Posterior vena cava (tissue), 2 donors: ENCODE data around the gene SCGB1D1. TPM values are rescaled to one million over a fixed set of nuclear protein-coding genes. Genes with fewer than 3 reads are reported as not detected.

Experiments used
- DNase-seq: peaks from one replicate; pipeline ENCODE4 v3.0.0-alpha.2; 2020; ENCODE audit warnings: low spot score
- intact Hi-C, 2 donors: fragments of 100-400 bp; cut with DNase I; formaldehyde crosslinking; loops; one replicate each; pipeline versions ENCODE4 v1.14.1 to v1.14.2; 2022 to 2023
- long read RNA-seq, 2 donors: library from polyadenylated mRNA; unstranded; transcript quantifications; one replicate each; pipeline ENCODE4 v2.0.0, GENCODE V29; 2020 to 2021
- total RNA-seq, 2 donors: library from RNA; stranded (reverse); fragmentation: NEBNext Ultra II Directional; extraction: Animal tissue kit (Norgen Biotek cat#: 25700); gene quantifications; one replicate each; pipeline ENCODE4 v1.2.1, GENCODE V29; 2021
- donor health status: DM: yes; HTN: yes; CAD: no.
- donor health status: DM: yes; HTN: yes; CAD: no.

The SCGB1D1 gene
- total RNA-seq: not detected
- long read RNA-seq, donor 1: 0 reads
- long read RNA-seq, donor 2: 0 reads

DNA sequence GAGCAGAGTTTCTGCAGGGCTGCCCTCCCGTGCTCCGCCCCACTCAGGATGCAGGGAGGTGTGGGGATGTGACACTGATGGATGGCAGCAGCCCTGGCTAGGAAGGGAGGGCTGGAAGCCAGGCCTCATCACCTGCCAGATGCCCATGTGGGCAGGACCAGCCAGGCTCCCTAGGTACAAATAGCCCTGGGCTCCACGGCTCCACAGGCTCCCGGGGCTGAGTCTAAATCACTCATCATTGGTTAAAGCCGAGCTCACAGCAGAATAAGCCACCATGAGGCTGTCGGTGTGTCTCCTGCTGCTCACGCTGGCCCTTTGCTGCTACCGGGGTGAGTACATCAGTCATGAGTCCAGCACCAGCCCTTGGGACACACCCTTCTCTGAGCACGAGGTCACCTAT, at the start of gene SCGB1D1:
TSS of gene SCGB1D1 (plus strand) at position 206 of the 400 bp plus-strand sequence. CDS start at position 275, 69 bp downstream.
- intact Hi-C loops: no loop called here
- no peak for DNase-seq

DNA sequence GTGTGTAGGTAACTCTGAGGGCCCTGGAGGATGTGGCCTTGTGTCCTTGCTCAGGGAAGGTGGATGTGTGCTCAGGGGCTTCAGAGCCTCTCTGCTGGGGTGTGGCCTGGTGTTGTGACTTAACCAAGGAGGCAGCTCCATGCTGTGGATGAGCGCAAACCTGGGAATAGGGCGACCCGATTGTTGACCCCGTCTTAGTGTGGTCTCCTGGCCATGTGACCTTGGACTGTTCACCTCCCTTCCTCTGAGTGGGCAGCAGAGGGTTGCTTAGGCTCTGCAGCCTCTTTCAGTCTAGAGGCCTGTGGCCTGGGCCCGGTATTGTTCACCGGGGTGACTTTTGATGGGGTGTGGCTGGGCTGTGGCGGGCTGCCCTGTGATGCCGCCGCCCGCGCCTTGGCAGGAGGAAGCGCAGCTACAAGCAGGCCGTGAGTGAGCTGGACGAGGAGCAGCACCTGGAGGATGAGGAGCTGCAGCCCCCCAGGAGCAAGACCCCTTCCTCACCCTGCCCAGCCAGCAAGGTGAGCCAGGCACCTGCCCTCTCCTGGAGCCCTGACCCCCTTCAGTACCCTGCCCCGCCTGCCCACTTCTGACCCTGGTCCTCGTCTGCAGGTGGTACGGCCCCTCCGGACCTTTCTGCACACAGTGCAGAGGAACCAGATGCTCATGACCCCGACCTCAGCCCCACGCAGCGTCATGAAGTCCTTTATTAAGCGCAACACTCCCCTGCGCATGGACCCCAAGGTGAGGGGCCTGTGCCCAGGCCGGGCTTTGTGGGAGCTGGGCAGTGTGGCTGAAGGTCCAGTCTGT, 49.5 kb upstream of the SCGB1D1 start:
- DNase-seq: peak; percentile 72
- intact Hi-C loops: no loop called here

DNA sequence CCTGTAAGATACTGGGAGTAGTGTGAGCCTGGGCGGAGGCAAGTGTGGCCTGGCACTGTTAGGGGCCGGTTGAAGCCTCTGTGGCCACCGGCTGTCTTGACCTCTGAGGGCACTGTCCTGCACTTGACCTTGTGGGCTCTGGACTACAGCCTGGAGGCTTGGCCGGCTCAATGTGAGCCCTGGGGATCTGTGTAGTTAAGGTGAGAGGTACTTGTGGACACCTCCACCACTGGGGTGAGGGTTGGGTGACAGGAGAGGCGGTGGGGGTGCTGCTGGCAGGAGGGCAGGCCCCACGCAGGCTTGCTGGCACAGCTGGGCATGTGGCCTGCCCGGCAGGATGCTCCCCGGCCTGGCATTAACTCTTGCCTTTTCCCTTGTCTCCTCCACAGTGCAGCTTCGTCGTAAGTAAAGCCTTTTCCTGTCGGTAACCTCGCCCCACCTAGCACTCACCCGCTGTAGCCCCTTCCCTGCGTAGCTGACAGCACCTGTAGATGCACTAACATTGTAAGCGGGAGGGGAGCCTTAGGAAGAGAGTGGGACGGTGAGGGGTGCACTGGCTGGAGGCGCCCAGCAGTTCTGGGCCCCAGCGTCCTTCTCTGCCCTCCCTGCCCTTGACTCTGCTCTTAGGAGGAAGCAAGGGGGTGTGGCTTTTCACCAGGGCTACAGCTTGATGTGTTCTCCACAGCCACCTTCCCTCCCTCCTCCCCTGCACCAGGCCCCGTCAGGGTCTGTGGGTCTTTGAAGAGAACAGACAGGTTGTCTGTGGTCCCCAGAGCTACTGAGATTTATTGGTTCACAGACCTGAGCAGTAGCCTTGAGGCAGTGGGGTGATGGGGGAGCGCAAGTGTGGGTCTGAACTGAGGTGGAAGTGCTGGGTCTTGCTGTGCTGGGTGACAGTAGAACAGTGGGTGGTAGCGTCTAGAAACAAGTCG, 48.6 kb upstream of the SCGB1D1 start:
- DNase-seq: peak; percentile 61
- intact Hi-C loops: no loop called here

DNA sequence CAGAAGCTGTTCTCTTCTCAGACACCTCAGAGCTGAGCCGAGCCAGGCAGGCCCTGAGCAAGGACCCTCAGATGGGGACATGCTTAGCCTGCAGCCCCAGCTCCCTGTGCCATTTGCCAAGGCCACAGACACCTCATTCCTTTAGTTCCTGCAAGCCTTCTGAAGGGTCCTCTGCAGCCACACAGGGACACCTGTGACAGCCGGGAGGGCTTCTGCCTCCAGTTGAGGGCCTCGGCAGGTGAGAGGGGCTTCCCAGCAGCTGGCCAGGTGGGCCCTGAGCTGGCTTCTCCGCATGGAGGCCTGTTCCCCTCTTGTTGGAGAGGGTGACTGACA, 48.0 kb upstream of the SCGB1D1 start:
- peak; percentile 57 for DNase-seq
- intact Hi-C loops: no loop called here

- peak; percentile 84 for DNase-seq
- intact Hi-C loops: no loop called here
These were observed 47.1 kb upstream of the SCGB1D1 start for GRCh38 chr11:62142921-62143320.

DNA sequence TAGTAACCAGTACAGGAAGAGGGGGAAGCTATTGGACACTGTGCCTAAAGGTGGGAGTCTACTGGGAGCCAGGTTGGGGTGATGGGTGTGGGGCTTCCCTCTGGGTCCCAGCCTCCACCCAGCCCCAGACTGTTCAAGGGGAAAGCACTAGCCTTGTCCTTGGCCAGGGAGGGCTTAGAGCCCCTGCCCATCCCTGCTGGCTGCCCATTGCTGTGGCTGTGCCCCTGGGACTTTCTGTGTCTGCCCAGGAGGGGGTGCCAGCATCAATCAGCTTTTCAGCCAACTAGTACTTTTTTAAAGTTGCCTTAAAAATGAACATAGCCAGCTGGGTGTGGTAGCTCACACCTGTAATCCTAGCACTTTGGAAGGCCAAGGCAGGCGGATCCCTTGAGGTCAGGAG, 46.3 kb upstream of the SCGB1D1 start:
- DNase-seq: peak; percentile 46

DNA sequence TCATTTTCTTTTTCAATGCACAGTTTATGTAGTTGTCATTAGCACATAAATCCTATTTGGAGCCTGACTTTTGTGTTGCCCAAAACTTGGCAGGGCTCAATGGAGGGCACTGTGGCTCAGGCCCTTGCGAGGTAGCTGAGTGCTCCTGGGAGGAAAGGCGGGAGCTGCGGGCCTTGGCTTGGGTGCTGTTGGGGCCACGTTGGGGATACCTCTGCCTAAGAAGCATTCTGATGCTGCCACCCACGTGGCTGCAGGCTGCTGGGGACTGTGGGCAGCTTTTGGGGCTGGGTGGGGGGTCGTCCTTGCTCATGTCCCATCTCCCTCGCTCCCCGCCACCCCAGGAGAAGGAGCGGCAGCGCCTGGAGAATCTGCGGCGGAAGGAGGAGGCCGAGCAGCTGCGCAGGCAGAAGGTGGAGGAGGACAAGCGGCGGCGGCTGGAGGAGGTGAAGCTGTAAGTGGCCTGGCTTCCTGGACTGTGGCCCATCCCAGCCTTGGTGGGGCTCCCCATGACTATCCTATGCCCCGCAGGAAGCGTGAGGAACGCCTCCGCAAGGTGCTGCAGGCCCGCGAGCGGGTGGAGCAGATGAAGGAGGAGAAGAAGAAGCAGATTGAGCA, 45.3 kb upstream of the SCGB1D1 start:
- DNase-seq: peak; percentile 70

More for the DNA sequence above, 46.3 kb upstream of the SCGB1D1 start:
- intact Hi-C loops: no loop called here

GRCh38 chr11:62145261-62145871, 44.6 kb upstream of the SCGB1D1 start:
- DNase-seq: peak; percentile 47

More for the DNA sequence above, 45.3 kb upstream of the SCGB1D1 start:
- intact Hi-C loops: no loop called here

GRCh38 chr11:62146476-62147200, 43.4 kb upstream of the SCGB1D1 start:
- DNase-seq: peak; percentile 68
- intact Hi-C loops: no loop called here

More at GRCh38 chr11:62145261-62145871, 44.6 kb upstream of the SCGB1D1 start:
- intact Hi-C loops: no loop called here

DNA sequence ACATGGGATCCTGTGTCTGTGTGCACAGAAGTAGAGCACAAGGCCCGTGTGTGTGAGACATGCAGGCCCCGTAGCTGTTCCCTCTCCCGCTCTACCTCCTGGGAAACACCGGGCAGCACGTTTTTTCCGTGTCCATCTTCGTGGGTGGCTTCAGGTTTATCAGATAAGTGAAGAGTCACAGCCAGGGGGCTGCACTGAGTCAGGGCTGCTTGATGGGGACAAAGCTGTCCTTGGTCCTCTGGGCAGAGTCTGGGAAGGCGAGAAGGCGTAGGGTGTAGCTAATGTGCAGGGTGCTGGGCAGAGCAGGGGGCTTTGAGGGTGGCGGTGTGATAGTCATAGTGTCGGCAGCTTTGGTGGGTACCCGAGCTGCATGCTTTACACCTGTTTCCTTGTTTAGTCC, 42.5 kb upstream of the SCGB1D1 start:
- intact Hi-C loops: no loop called here

GRCh38 chr11:62148271-62148980, 41.6 kb upstream of the SCGB1D1 start:
- peak; percentile 55 for DNase-seq
- intact Hi-C loops: no loop called here

More for the DNA sequence above, 42.5 kb upstream of the SCGB1D1 start:
- DNase-seq: peak; percentile 50

DNA sequence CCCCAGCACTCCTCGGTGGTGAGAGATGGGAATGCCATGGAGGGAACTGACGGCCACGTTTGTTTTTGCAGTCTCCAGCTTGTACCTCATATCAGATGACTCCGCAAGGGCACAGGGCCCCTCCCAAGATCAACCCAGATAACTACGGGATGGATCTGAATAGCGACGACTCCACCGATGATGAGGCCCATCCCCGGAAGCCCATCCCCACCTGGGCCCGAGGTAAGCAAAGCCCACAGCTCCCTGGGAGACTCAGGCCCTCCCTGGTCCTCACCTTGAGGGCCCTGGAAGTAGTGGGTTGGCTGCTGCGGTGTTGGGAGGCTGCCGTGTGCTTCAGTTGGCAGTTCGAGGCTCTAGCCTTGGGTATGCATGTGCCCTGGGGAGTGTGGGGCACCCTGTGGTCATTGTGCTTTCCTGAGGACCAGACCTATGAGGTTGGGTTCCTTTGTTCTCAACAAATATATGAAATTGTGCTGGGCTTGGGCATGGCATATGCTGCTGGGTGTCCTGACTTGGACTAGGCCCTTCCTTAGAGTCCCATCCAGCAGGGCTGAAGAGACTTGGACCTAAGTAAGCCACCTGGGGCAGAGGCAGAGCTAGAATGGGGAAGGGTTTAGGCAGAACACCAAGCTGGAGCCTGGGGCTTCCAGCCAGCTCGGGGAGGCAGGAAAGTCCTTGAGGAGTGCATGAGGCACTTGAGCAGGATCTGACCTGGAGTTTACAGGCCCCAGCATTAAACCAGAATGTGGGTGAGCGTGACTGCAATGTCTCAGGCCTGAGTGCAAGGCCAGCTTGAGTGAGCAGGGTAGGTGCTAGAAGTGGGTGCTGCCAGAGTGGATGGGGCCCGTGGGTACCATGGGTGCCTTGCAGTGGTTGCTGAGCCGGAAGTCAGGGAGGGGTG, 39.8 kb upstream of the SCGB1D1 start:
- peak; percentile 62 for DNase-seq
- intact Hi-C loops: no loop called here

GRCh38 chr11:62150887-62151736, 38.9 kb upstream of the SCGB1D1 start:
- peak; percentile 52 for DNase-seq
- intact Hi-C loops: no loop called here

DNA sequence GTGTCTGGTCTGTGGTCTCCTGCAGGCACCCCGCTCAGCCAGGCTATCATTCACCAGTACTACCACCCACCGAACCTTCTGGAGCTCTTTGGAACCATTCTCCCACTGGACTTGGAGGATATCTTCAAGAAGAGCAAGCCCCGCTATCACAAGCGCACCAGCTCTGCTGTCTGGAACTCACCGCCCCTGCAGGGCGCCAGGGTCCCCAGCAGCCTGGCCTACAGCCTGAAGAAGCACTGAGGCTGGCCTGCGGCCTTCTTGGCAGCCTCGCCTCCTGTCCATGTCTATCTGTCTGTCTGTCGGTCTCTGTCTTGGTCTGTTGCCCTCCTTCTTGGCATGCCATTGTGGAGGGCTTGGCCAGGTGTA, 38.3 kb upstream of the SCGB1D1 start:
- peak; percentile 45 for DNase-seq

DNA sequence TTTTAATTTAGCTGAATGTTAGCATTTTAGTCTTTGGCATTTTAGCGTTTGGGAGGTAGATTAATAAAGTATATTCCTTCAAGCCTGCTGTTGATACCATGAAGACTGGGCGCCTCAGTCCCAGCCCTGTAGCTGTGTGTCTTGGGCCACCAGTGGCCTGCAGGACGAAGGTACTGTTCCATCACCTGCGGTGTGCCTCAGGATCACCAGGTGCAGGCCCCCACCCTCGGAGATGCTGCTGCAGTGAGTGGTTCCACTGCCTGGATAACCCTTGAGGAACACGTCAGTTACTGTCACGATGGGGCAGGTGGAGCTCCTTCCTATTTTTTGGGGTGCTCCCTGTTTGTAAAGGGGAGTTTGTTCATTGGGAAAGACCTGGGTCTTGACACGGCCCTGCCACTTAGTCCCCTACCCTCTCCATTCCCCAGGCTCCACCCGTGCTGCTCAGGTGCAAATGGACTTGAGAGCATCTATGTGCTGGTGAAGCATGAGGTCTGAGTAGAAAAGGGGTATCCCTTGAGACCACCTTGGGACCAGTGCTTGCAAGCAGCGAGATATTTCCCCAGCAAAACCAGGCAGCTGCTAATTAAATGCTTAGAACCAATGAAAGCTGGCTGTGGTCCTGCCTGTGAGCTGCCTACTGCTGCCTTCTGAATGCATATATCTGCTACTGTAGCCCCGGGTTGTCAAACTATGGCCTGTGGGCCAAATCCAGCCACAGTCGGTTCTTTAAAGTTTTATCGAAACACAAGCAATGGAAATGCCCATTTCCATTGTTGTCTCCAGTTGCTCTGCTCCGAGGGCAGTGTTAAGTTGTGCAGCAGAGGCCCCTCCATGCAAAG, 37.5 kb upstream of the SCGB1D1 start:
- peak; percentile 62 for DNase-seq
- intact Hi-C loops: no loop called here

More for the DNA sequence above, 38.3 kb upstream of the SCGB1D1 start:
- intact Hi-C loops: no loop called here
